Fibroblast of villous mesenchyme (primary cell): Measurements from ENCODE around the gene GIMAP7. TPM values are rescaled to one million over a fixed set of nuclear protein-coding genes. Genes with fewer than 3 reads are reported as not detected.

Experiments
- DNase-seq: peaks from one replicate; pipeline ENCODE4 v3.0.0-alpha.2; 2010; ENCODE audit warnings: low read depth
- H3K4me3 ChIP-seq: 2 replicates; pipeline ENCODE4 v1.5.1; 2011; ENCODE audit warnings: low read depth, mild to moderate bottlenecking, low read length
- total RNA-seq: library from RNA; depleted of rRNA; stranded (reverse); fragments of >200 nt; gene quantifications from 2 replicates; pipeline ENCODE4 v1.2.3, GENCODE V29; 2012
- TF ChIP-seq, protein P1 (sequence below): IDR thresholded peaks from 2 replicates; pipeline ENCODE4 v1.5.1; 2012; ENCODE audit warnings: low read depth, mild to moderate bottlenecking, low read length; ENCODE audit not compliant: insufficient read depth

GIMAP7 gene
- total RNA-seq, 1 donor: not detected

DNA sequence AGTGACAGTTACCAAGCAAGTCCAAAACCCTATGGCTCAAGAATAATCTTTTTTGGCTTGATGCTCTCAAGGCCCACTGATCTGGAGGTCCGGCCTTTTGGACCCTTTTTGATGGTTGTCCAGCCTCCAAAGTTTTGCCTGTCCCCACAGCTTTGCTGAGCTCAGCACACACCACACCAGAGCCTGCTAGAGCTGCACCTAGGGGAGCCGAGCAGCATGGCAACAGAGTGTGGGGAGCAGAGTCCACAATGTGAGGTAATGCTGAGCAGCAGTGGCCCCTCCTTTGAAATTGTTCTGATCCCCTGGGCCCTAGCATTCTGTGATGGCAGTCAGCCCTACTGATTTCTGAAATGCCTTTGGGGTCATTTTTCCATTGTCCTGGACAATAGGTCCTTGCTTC, 9.3 kb downstream of the GIMAP7 start:
- TF ChIP-seq, protein P1, sequence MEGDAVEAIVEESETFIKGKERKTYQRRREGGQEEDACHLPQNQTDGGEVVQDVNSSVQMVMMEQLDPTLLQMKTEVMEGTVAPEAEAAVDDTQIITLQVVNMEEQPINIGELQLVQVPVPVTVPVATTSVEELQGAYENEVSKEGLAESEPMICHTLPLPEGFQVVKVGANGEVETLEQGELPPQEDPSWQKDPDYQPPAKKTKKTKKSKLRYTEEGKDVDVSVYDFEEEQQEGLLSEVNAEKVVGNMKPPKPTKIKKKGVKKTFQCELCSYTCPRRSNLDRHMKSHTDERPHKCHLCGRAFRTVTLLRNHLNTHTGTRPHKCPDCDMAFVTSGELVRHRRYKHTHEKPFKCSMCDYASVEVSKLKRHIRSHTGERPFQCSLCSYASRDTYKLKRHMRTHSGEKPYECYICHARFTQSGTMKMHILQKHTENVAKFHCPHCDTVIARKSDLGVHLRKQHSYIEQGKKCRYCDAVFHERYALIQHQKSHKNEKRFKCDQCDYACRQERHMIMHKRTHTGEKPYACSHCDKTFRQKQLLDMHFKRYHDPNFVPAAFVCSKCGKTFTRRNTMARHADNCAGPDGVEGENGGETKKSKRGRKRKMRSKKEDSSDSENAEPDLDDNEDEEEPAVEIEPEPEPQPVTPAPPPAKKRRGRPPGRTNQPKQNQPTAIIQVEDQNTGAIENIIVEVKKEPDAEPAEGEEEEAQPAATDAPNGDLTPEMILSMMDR: no peak
- no peak for DNase-seq
- H3K4me3 ChIP-seq: no peak overlapping the region

DNA sequence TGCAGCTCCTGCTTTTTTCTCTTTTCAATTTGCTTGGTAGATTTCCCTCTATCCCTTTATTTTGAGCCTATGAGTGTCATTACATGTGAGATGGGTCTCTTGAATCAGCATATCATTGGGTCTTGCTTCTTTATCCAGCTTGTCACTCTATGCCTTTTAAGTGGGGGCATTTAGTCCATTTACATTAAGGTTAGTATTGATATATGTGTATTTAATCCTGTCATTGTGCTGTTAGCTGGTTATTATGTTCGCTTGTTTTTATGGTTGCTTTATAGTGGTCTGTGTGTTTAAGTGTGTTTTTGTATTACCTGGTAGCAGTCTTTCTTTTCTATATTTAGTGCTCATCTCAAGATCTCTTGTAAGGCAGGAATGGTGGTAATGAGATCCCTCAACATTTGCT, 17.0 kb downstream of the GIMAP7 start:
- H3K4me3 ChIP-seq: no peak overlapping the region
- DNase-seq: no peak
- TF ChIP-seq, protein P1: no peak

DNA sequence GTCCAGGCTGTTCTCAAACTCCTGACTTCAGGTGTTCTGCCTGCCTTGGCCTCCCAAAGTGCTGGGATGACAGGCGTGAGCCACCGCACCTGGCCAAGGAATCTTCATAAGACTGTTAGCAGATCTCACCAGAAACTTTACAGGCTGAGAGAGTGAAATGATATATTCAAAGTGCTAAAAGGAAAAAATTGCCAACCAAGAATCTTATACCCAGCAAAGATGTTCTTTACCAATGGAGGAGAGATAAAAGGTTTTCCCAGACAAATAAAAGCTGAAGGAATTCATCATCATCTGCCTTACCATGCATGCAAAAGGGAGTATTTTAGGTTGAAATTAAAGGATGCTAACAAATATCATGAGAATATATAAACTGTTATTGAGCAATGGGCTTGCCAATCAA, 23.6 kb downstream of the GIMAP7 start:
- no peak overlapping the region for H3K4me3 ChIP-seq
- no peak for DNase-seq
- TF ChIP-seq, protein P1: no peak

DNA sequence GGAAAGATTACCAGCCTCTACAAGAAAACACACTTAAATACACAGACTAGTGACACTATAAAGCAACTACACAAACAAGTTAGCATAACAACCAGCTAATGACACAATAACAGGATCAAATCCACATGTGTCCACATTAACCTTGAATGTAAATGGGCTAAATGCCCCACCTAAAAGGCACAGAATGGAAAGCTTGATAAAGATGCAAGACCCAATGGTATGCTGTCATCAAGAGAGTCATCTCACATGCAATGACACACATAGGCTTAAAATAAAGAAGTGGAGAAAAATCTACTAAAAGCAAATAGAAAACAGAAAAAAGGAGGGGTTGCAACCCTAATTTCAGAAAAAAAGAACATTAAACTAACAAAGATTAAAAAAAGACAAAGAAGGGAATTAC, 38.5 kb downstream of the GIMAP7 start:
- DNase-seq: no peak
- TF ChIP-seq, protein P1: no peak
- no peak overlapping the region for H3K4me3 ChIP-seq

DNA sequence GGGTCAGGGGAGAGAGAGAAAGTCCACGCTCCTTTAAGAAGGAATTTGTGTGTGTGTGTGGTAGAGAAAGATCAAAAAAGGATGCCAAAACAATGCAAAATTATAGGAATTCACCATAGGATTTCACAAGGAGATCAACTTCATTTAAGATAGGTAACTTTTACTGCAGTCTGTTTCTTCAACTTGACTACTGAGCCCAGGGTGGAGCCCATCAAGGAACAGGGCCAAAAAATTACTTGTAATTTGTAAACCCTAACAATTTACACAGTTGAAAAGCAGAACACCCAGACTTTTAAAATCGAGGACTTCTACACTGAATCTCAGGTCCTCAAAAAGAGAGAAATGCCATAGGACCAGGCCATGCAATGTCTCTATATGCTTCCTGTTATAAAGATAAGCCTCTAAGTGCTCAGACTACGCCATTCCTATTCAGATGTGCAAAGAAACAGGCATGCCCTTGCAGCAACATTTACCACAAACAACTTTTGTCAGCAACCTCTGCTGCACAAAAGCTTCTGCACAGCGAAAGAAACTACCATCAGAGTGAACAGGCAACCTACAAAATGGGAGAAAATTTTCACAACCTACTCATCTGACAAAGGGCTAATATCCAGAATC, 42.0 kb downstream of the GIMAP7 start:
- TF ChIP-seq, protein P1: no peak
- no peak for DNase-seq

DNA sequence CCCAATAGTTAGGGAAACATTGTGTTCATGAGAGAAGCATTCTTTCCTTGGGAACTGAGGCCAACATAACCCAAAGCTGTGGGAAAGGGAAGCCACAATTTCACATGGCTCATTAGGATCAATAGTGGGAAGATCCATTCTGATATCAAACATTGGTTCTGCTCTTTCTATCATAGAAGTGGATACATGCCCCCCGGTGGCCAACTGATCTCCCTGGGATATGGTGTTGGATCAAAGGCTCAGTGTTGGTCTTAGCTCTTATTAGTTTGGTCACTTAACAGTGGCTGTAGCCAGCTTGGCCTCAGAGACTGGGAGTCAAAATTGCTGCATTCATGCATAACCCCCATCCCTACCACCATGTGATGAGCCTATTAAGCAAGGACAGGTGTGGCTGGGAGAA, 45.8 kb downstream of the GIMAP7 start:
- no peak overlapping the region for H3K4me3 ChIP-seq
- no peak for DNase-seq
- TF ChIP-seq, protein P1: no peak

More for the DNA sequence above, 42.0 kb downstream of the GIMAP7 start:
- H3K4me3 ChIP-seq: no peak overlapping the region

DNA sequence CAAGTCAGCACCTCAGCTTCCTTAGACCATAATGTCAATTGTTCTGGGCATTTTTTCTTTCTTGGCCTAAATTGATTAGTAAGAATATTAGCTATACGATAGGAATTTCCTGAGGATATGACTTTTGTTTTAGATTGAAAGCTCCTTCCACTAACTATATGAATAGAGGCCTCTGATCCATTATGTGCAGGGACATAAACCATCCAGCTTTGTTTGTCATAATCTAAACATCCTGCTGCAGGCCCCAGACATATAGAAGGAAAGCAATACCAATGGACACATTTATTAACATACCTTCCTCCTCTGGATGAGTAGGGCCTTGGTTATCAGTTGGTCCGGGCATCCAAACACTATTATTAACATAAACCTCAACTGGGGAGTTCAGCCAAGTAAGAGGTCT, 48.2 kb downstream of the GIMAP7 start:
- TF ChIP-seq, protein P1: no peak
- H3K4me3 ChIP-seq: no peak overlapping the region
- DNase-seq: no peak
